ENCODE data around the gene NHLH1.

NHLH1 gene

GRCh38 chr1:160357286-160358002 is 9.4 kb upstream of the NHLH1 start:
- Histone ChIP-seq H3K4me1 (ENCODE audit: control insufficient read depth in 1 of 2, insufficient read depth in 2 of 2, low read length in 2 of 2) (no peaks in the 10 kb centered on the region), H3K9ac (ENCODE audit: low read depth in 1 of 2, low read length in 2 of 2) (no peak overlapping the region), H3K27ac (ENCODE audit: low read depth, low read length) (no peak overlapping the region), H3K27me3 (ENCODE audit: control insufficient read depth in 1 of 2, insufficient read depth in 2 of 2, low read length in 2 of 2) (no peaks in the 10 kb centered on the region), H3K9me3 (ENCODE audit: control insufficient read depth in 1 of 2, low read length in 2 of 2) (no peaks in the 10 kb centered on the region), H3K36me3 (ENCODE audit: control insufficient read depth in 1 of 2, insufficient read depth in 2 of 2, low read length in 2 of 2) (peaks cover 55 to 81% of the 10 kb centered on the region in 2 donors), H3K4me3 (ENCODE audit: low read depth in 1 of 2, low read length in 2 of 2) (no peak overlapping the region)

GRCh38 chr1:160358073-160358472 is 8.8 kb upstream of the NHLH1 start:
- Histone ChIP-seq H3K4me1 (ENCODE audit: control insufficient read depth in 1 of 2, insufficient read depth in 2 of 2, low read length in 2 of 2) (no peaks in the 10 kb centered on the region), H3K9ac (ENCODE audit: low read depth in 1 of 2, low read length in 2 of 2) (no peak overlapping the region), H3K27ac (ENCODE audit: low read depth, low read length) (no peak overlapping the region), H3K27me3 (ENCODE audit: control insufficient read depth in 1 of 2, insufficient read depth in 2 of 2, low read length in 2 of 2) (no peaks in the 10 kb centered on the region), H3K9me3 (ENCODE audit: control insufficient read depth in 1 of 2, low read length in 2 of 2) (no peaks in the 10 kb centered on the region), H3K4me3 (ENCODE audit: low read depth in 1 of 2, low read length in 2 of 2) (no peak overlapping the region), H3K36me3 (ENCODE audit: control insufficient read depth in 1 of 2, insufficient read depth in 2 of 2, low read length in 2 of 2) (peaks cover 49 to 74% of the 10 kb centered on the region in 2 donors)

- no peaks in the 10 kb centered on the region for H3K27me3 ChIP-seq (ENCODE audit: control insufficient read depth in 1 of 2, insufficient read depth in 2 of 2, low read length in 2 of 2)
- H3K36me3 ChIP-seq (ENCODE audit: control insufficient read depth in 1 of 2, insufficient read depth in 2 of 2, low read length in 2 of 2) = peaks cover 36 to 58% of the 10 kb centered on the region in 2 donors
- no peaks in the 10 kb centered on the region for H3K9me3 ChIP-seq (ENCODE audit: control insufficient read depth in 1 of 2, low read length in 2 of 2)
- no peak overlapping the region for H3K27ac ChIP-seq (ENCODE audit: low read depth, low read length)
- H3K4me3 ChIP-seq (ENCODE audit: low read depth in 1 of 2, low read length in 2 of 2) = no peak overlapping the region
- H3K4me1 ChIP-seq (ENCODE audit: control insufficient read depth in 1 of 2, insufficient read depth in 2 of 2, low read length in 2 of 2) = no peaks in the 10 kb centered on the region
- H3K9ac ChIP-seq (ENCODE audit: low read depth in 1 of 2, low read length in 2 of 2) = no peak overlapping the region
These were observed 7.2 kb upstream of the NHLH1 start for GRCh38 chr1:160359559-160360226.

GRCh38 chr1:160360227-160360695 is 6.6 kb upstream of the NHLH1 start:
- Histone ChIP-seq H3K9ac (ENCODE audit: low read depth in 1 of 2, low read length in 2 of 2) (no peak overlapping the region), H3K27me3 (ENCODE audit: control insufficient read depth in 1 of 2, insufficient read depth in 2 of 2, low read length in 2 of 2) (no peaks in the 10 kb centered on the region), H3K4me3 (ENCODE audit: low read depth in 1 of 2, low read length in 2 of 2) (no peak overlapping the region), H3K36me3 (ENCODE audit: control insufficient read depth in 1 of 2, insufficient read depth in 2 of 2, low read length in 2 of 2) (peaks cover 30 to 53% of the 10 kb centered on the region in 2 donors), H3K9me3 (ENCODE audit: control insufficient read depth in 1 of 2, low read length in 2 of 2) (no peaks in the 10 kb centered on the region), H3K4me1 (ENCODE audit: control insufficient read depth in 1 of 2, insufficient read depth in 2 of 2, low read length in 2 of 2) (no peaks in the 10 kb centered on the region), H3K27ac (ENCODE audit: low read depth, low read length) (no peak overlapping the region)

DNA sequence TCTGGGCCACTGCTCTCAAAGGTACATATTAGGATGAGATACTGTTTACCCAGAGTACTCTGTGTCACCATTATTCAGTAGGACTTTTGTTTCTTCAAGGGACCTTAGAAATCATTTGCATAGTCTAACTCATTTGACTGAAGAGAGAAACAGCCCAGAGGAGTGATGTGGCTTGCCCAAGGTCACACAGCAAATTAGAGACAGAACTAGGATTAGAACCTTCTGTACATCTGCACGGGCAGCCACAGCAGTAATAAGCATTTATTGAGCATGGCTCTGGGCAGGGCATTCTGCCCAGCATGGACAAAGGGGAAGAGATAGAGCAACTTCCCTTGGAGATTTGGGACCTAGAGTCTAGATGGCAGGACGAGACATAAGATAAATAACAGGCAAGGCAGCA is 5.7 kb upstream of the NHLH1 start:
- H3K27me3 ChIP-seq (ENCODE audit: control insufficient read depth in 1 of 2, insufficient read depth in 2 of 2, low read length in 2 of 2) = no peaks in the 10 kb centered on the region
- peaks cover 21 to 43% of the 10 kb centered on the region in 2 donors for H3K36me3 ChIP-seq (ENCODE audit: control insufficient read depth in 1 of 2, insufficient read depth in 2 of 2, low read length in 2 of 2)
- H3K9me3 ChIP-seq (ENCODE audit: control insufficient read depth in 1 of 2, low read length in 2 of 2) = no peaks in the 10 kb centered on the region
- H3K4me3 ChIP-seq (ENCODE audit: low read depth in 1 of 2, low read length in 2 of 2) = no peak overlapping the region
- H3K9ac ChIP-seq (ENCODE audit: low read depth in 1 of 2, low read length in 2 of 2) = no peak overlapping the region
- no peaks in the 10 kb centered on the region for H3K4me1 ChIP-seq (ENCODE audit: control insufficient read depth in 1 of 2, insufficient read depth in 2 of 2, low read length in 2 of 2)
- H3K27ac ChIP-seq (ENCODE audit: low read depth, low read length) = no peak overlapping the region

GRCh38 chr1:160361814-160362167 is 5.1 kb upstream of the NHLH1 start:
- peaks cover 15 to 37% of the 10 kb centered on the region in 2 donors for H3K36me3 ChIP-seq (ENCODE audit: control insufficient read depth in 1 of 2, insufficient read depth in 2 of 2, low read length in 2 of 2)
- H3K4me1 ChIP-seq (ENCODE audit: control insufficient read depth in 1 of 2, insufficient read depth in 2 of 2, low read length in 2 of 2) = no peaks in the 10 kb centered on the region

GRCh38 chr1:160362168-160362957 is 4.5 kb upstream of the NHLH1 start:
- Histone ChIP-seq H3K27ac (ENCODE audit: low read depth, low read length) (no peak overlapping the region), H3K9ac (ENCODE audit: low read depth in 1 of 2, low read length in 2 of 2) (no peak overlapping the region)

More at GRCh38 chr1:160361814-160362167, 5.1 kb upstream of the NHLH1 start:
- H3K9ac ChIP-seq (ENCODE audit: low read depth in 1 of 2, low read length in 2 of 2) = no peak overlapping the region
- H3K4me3 ChIP-seq (ENCODE audit: low read depth in 1 of 2, low read length in 2 of 2) = no peak overlapping the region
- no peaks in the 10 kb centered on the region for H3K27me3 ChIP-seq (ENCODE audit: control insufficient read depth in 1 of 2, insufficient read depth in 2 of 2, low read length in 2 of 2)
- no peak overlapping the region for H3K27ac ChIP-seq (ENCODE audit: low read depth, low read length)
- no peaks in the 10 kb centered on the region for H3K9me3 ChIP-seq (ENCODE audit: control insufficient read depth in 1 of 2, low read length in 2 of 2)

GRCh38 chr1:160363010-160363409 is 3.9 kb upstream of the NHLH1 start:
- Histone ChIP-seq H3K9ac (ENCODE audit: low read depth in 1 of 2, low read length in 2 of 2) (no peak overlapping the region), H3K36me3 (ENCODE audit: control insufficient read depth in 1 of 2, insufficient read depth in 2 of 2, low read length in 2 of 2) (peaks cover 7 to 25% of the 10 kb centered on the region in 2 donors), H3K4me3 (ENCODE audit: low read depth in 1 of 2, low read length in 2 of 2) (no peak overlapping the region), H3K27me3 (ENCODE audit: control insufficient read depth in 1 of 2, insufficient read depth in 2 of 2, low read length in 2 of 2) (no peaks in the 10 kb centered on the region), H3K4me1 (ENCODE audit: control insufficient read depth in 1 of 2, insufficient read depth in 2 of 2, low read length in 2 of 2) (no peaks in the 10 kb centered on the region), H3K27ac (ENCODE audit: low read depth, low read length) (no peak overlapping the region), H3K9me3 (ENCODE audit: control insufficient read depth in 1 of 2, low read length in 2 of 2) (no peaks in the 10 kb centered on the region)

More at GRCh38 chr1:160362168-160362957, 4.5 kb upstream of the NHLH1 start:
- Histone ChIP-seq H3K9me3 (ENCODE audit: control insufficient read depth in 1 of 2, low read length in 2 of 2) (no peaks in the 10 kb centered on the region), H3K4me1 (ENCODE audit: control insufficient read depth in 1 of 2, insufficient read depth in 2 of 2, low read length in 2 of 2) (no peaks in the 10 kb centered on the region), H3K36me3 (ENCODE audit: control insufficient read depth in 1 of 2, insufficient read depth in 2 of 2, low read length in 2 of 2) (peaks cover 11 to 32% of the 10 kb centered on the region in 2 donors), H3K27me3 (ENCODE audit: control insufficient read depth in 1 of 2, insufficient read depth in 2 of 2, low read length in 2 of 2) (no peaks in the 10 kb centered on the region), H3K4me3 (ENCODE audit: low read depth in 1 of 2, low read length in 2 of 2) (no peak overlapping the region)

GRCh38 chr1:160363951-160364735 is 2.7 kb upstream of the NHLH1 start:
- Histone ChIP-seq H3K4me1 (ENCODE audit: control insufficient read depth in 1 of 2, insufficient read depth in 2 of 2, low read length in 2 of 2) (no peaks in the 10 kb centered on the region), H3K9me3 (ENCODE audit: control insufficient read depth in 1 of 2, low read length in 2 of 2) (no peaks in the 10 kb centered on the region), H3K27me3 (ENCODE audit: control insufficient read depth in 1 of 2, insufficient read depth in 2 of 2, low read length in 2 of 2) (no peaks in the 10 kb centered on the region), H3K27ac (ENCODE audit: low read depth, low read length) (no peak overlapping the region), H3K9ac (ENCODE audit: low read depth in 1 of 2, low read length in 2 of 2) (no peak overlapping the region), H3K36me3 (ENCODE audit: control insufficient read depth in 1 of 2, insufficient read depth in 2 of 2, low read length in 2 of 2) (peaks cover 4 to 18% of the 10 kb centered on the region in 2 donors), H3K4me3 (ENCODE audit: low read depth in 1 of 2, low read length in 2 of 2) (no peak overlapping the region)
